ENCODE results near the gene TEX13D.
"Not testable (repeated sequence)": the region's sequence is repeated elsewhere in the genome, so short reads cannot be mapped to it uniquely, and the experiment has no call there.

DNA sequence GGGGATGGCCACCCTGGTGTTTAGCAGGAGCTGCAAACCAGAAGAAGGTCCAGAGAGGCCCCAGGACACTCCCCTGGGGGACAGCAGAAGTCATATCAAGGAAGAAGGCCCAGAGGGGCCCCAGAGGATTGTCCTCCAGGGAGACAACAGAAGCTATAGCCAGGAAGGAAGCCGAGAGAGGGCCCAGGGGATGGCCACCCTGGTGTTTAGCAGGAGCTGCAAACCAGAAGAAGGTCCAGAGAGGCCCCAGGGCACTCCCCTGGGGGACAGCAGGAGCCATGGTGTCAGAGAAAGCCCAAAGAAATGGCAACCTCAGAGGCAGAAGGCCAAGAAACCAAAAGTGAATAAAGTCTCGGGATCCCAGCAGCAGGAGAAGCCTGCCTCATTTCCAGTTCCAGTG lies 2.1 kb downstream of the TEX13D start:
- TF ChIP-seq, protein P1, sequence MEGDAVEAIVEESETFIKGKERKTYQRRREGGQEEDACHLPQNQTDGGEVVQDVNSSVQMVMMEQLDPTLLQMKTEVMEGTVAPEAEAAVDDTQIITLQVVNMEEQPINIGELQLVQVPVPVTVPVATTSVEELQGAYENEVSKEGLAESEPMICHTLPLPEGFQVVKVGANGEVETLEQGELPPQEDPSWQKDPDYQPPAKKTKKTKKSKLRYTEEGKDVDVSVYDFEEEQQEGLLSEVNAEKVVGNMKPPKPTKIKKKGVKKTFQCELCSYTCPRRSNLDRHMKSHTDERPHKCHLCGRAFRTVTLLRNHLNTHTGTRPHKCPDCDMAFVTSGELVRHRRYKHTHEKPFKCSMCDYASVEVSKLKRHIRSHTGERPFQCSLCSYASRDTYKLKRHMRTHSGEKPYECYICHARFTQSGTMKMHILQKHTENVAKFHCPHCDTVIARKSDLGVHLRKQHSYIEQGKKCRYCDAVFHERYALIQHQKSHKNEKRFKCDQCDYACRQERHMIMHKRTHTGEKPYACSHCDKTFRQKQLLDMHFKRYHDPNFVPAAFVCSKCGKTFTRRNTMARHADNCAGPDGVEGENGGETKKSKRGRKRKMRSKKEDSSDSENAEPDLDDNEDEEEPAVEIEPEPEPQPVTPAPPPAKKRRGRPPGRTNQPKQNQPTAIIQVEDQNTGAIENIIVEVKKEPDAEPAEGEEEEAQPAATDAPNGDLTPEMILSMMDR (IDR thresholded peaks at IDR 0.05), result not testable (repeated sequence)
- TF ChIP-seq EP300 (IDR thresholded peaks at IDR 0.05), result not testable (repeated sequence)

Data from suprapubic skin (tissue), 3 donors.